Activated T-cell treated with anti-CD3 and anti-CD28 coated beads, Interleukin-2, amount 50 U/mL, for 24 hours (primary cell): ENCODE results near the gene LCNL1.

Source experiments
- DNase-seq: peaks from one replicate; pipeline ENCODE4 v3.0.0-alpha.2; 2020
- H3K27ac Mint-ChIP-seq: 2 replicates; pipeline ENCODE4 v1.8.0; 2020; ENCODE audit warnings: mild to moderate bottlenecking, mixed read lengths
- H3K27me3 Mint-ChIP-seq: 2 replicates; pipeline ENCODE4 v1.8.0; 2020; ENCODE audit warnings: mixed read lengths
- H3K36me3 Mint-ChIP-seq: 2 replicates; pipeline ENCODE4 v1.8.0; 2020; ENCODE audit warnings: low read depth, mixed read lengths
- H3K4me1 Mint-ChIP-seq: 2 replicates; pipeline ENCODE4 v1.8.0; 2020; ENCODE audit warnings: low read depth, mixed read lengths
- H3K4me3 Mint-ChIP-seq: 2 replicates; pipeline ENCODE4 v1.8.0; 2020; ENCODE audit warnings: mild to moderate bottlenecking, moderate library complexity, mixed read lengths
- H3K9me3 Mint-ChIP-seq: 2 replicates; pipeline ENCODE4 v1.8.0; 2020; ENCODE audit warnings: mixed read lengths

The LCNL1 gene

GRCh38 chr9:137009938-137010732, 27.3 kb downstream of the LCNL1 start:
- Mint-ChIP-seq H3K9me3 (no peaks in the 10 kb centered on the region), H3K27me3 (no peaks in the 10 kb centered on the region), H3K4me3 (no peak overlapping the region), H3K4me1 (peaks cover 9% of the 10 kb centered on the region), H3K36me3 (peaks cover 11% of the 10 kb centered on the region), H3K27ac (no peak overlapping the region)
- no peak for DNase-seq

GRCh38 chr9:137011156-137011555, 28.4 kb downstream of the LCNL1 start:
- H3K4me1 Mint-ChIP-seq = peaks cover 5% of the 10 kb centered on the region
- H3K36me3 Mint-ChIP-seq = peaks cover 13% of the 10 kb centered on the region
- H3K9me3 Mint-ChIP-seq = no peaks in the 10 kb centered on the region

GRCh38 chr9:137011907-137012675, 29.3 kb downstream of the LCNL1 start:
- Mint-ChIP-seq H3K9me3 (no peaks in the 10 kb centered on the region), H3K27ac (no peak overlapping the region), H3K4me3 (no peak overlapping the region), H3K27me3 (no peaks in the 10 kb centered on the region), H3K36me3 (peaks cover 17% of the 10 kb centered on the region), H3K4me1 (no peaks in the 10 kb centered on the region)
- no peak for DNase-seq

More at GRCh38 chr9:137011156-137011555, 28.4 kb downstream of the LCNL1 start:
- DNase-seq = no peak
- Mint-ChIP-seq H3K27ac (no peak overlapping the region), H3K27me3 (no peaks in the 10 kb centered on the region), H3K4me3 (no peak overlapping the region)

GRCh38 chr9:137012694-137013570, 30.1 kb downstream of the LCNL1 start:
- Mint-ChIP-seq H3K36me3 (peaks cover 17% of the 10 kb centered on the region), H3K9me3 (no peaks in the 10 kb centered on the region), H3K4me3 (no peak overlapping the region), H3K27ac (no peak overlapping the region), H3K27me3 (no peaks in the 10 kb centered on the region), H3K4me1 (no peaks in the 10 kb centered on the region)
- no peak for DNase-seq

- Mint-ChIP-seq H3K27me3 (no peaks in the 10 kb centered on the region), H3K4me1 (no peaks in the 10 kb centered on the region), H3K27ac (no peak overlapping the region), H3K4me3 (no peak overlapping the region), H3K9me3 (no peaks in the 10 kb centered on the region), H3K36me3 (peaks cover 17% of the 10 kb centered on the region)
- DNase-seq = no peak
These were observed 30.8 kb downstream of the LCNL1 start for GRCh38 chr9:137013571-137013940.

GRCh38 chr9:137014166-137014565, 31.4 kb downstream of the LCNL1 start:
- Mint-ChIP-seq H3K27me3 (no peaks in the 10 kb centered on the region), H3K4me1 (no peaks in the 10 kb centered on the region), H3K27ac (no peak overlapping the region), H3K36me3 (peaks cover 17% of the 10 kb centered on the region), H3K9me3 (no peaks in the 10 kb centered on the region), H3K4me3 (no peak overlapping the region)
- DNase-seq = no peak

GRCh38 chr9:137014776-137015539, 32.2 kb downstream of the LCNL1 start:
- Mint-ChIP-seq H3K36me3 (peaks cover 15% of the 10 kb centered on the region), H3K27ac (no peak overlapping the region), H3K4me3 (no peak overlapping the region), H3K27me3 (no peaks in the 10 kb centered on the region), H3K4me1 (no peaks in the 10 kb centered on the region), H3K9me3 (no peaks in the 10 kb centered on the region)
- DNase-seq = no peak

- no peak overlapping the region for H3K27ac Mint-ChIP-seq
- no peak for DNase-seq
- H3K4me1 Mint-ChIP-seq = no peaks in the 10 kb centered on the region
- H3K27me3 Mint-ChIP-seq = no peaks in the 10 kb centered on the region
- peaks cover 15% of the 10 kb centered on the region for H3K36me3 Mint-ChIP-seq
- no peaks in the 10 kb centered on the region for H3K9me3 Mint-ChIP-seq
- H3K4me3 Mint-ChIP-seq = no peak overlapping the region
These were observed 32.7 kb downstream of the LCNL1 start for GRCh38 chr9:137015540-137015930.

GRCh38 chr9:137015976-137016375, 33.2 kb downstream of the LCNL1 start:
- no peaks in the 10 kb centered on the region for H3K27me3 Mint-ChIP-seq
- H3K27ac Mint-ChIP-seq = no peak overlapping the region
- no peak overlapping the region for H3K4me3 Mint-ChIP-seq
- peaks cover 15% of the 10 kb centered on the region for H3K36me3 Mint-ChIP-seq
- H3K4me1 Mint-ChIP-seq = no peaks in the 10 kb centered on the region
- DNase-seq = no peak
- no peaks in the 10 kb centered on the region for H3K9me3 Mint-ChIP-seq

- H3K27me3 Mint-ChIP-seq = no peaks in the 10 kb centered on the region
- no peak overlapping the region for H3K4me3 Mint-ChIP-seq
- no peaks in the 10 kb centered on the region for H3K4me1 Mint-ChIP-seq
- no peaks in the 10 kb centered on the region for H3K9me3 Mint-ChIP-seq
- H3K27ac Mint-ChIP-seq = no peak overlapping the region
- DNase-seq = no peak
- H3K36me3 Mint-ChIP-seq = peaks cover 15% of the 10 kb centered on the region
These were observed 33.6 kb downstream of the LCNL1 start for GRCh38 chr9:137016436-137016835.

GRCh38 chr9:137017071-137017470, 34.3 kb downstream of the LCNL1 start:
- no peak for DNase-seq
- no peaks in the 10 kb centered on the region for H3K4me1 Mint-ChIP-seq
- H3K27me3 Mint-ChIP-seq = no peaks in the 10 kb centered on the region
- H3K36me3 Mint-ChIP-seq = peaks cover 13% of the 10 kb centered on the region
- no peak overlapping the region for H3K27ac Mint-ChIP-seq
- H3K9me3 Mint-ChIP-seq = no peaks in the 10 kb centered on the region
- H3K4me3 Mint-ChIP-seq = no peak overlapping the region

GRCh38 chr9:137017791-137018497, 35.2 kb downstream of the LCNL1 start:
- Mint-ChIP-seq H3K27me3 (no peaks in the 10 kb centered on the region), H3K27ac (no peak overlapping the region), H3K36me3 (peaks cover 9% of the 10 kb centered on the region), H3K4me1 (no peaks in the 10 kb centered on the region), H3K9me3 (no peaks in the 10 kb centered on the region), H3K4me3 (no peak overlapping the region)
- no peak for DNase-seq

GRCh38 chr9:137018761-137019559, 36.2 kb downstream of the LCNL1 start:
- Mint-ChIP-seq H3K4me1 (no peaks in the 10 kb centered on the region), H3K36me3 (peaks cover 9% of the 10 kb centered on the region), H3K9me3 (no peaks in the 10 kb centered on the region), H3K27me3 (no peaks in the 10 kb centered on the region), H3K4me3 (no peak overlapping the region), H3K27ac (no peak overlapping the region)
- no peak for DNase-seq
